IMR-90 (cell line): Measurements from ENCODE around the gene SYNPO. TPM values are rescaled to one million over a fixed set of nuclear protein-coding genes. Genes with fewer than 3 reads are reported as not detected.

Experiments
- ATAC-seq: fragments of 200-7000 bp; cut with Tn5 transposase; 2 replicates; pipeline ENCODE4 v1.9.1; 2020; ENCODE audit warnings: low read depth, mild to moderate bottlenecking, moderate library complexity
- BruUV-seq: library from RNA; stranded (reverse); fragments of 400-500 nt; replicated peaks from 2 replicates; lab custom pipeline; 2021; lab: Mats Ljungman, UMichigan
- CTCF ChIA-PET: fragments of 300-600 bp; formaldehyde crosslinking; extraction: SDS; loops from one replicate; lab custom pipeline; 2021; ENCODE audit warnings: antibody characterized with exemption; lab: Yijun Ruan, JAX
- POLR2A ChIA-PET: fragments of 300-600 bp; sonication (Branson Sonifier 250); formaldehyde crosslinking; loops from one replicate; lab custom pipeline; 2022; ENCODE audit warnings: antibody characterized with exemption; ENCODE audit not compliant: unreplicated experiment; lab: Charles Lee
- DNase-seq: peaks from one replicate; pipeline ENCODE4 v3.0.0; 2013
- H2AFZ ChIP-seq: replicated peaks from 2 replicates; pipeline ENCODE3; 2013; ENCODE audit warnings: low read length, mild to moderate bottlenecking; ENCODE audit not compliant: poor library complexity
- H2AK5ac ChIP-seq: 2 replicates; pipeline ENCODE4 v1.6.1; 2013; ENCODE audit warnings: low read depth, low read length, inconsistent platforms
- H2AK9ac ChIP-seq: replicated peaks from 2 replicates; pipeline ENCODE3; 2013; ENCODE audit warnings: mild to moderate bottlenecking, low read depth, low read length, moderate library complexity; ENCODE audit not compliant: poor library complexity
- H2BK120ac ChIP-seq: 2 replicates; pipeline ENCODE4 v1.6.1; 2013; ENCODE audit warnings: low read depth, low read length, inconsistent platforms
- H2BK15ac ChIP-seq: 3 replicates; pipeline ENCODE4 v1.6.1; 2013; ENCODE audit warnings: low read depth, low read length, inconsistent platforms
- H2BK20ac ChIP-seq: 2 replicates; pipeline ENCODE4 v1.6.1; 2013; ENCODE audit warnings: low read depth, mild to moderate bottlenecking, inconsistent platforms, low read length, moderate library complexity
- H2BK5ac ChIP-seq: 2 replicates; pipeline ENCODE4 v1.6.1; 2013; ENCODE audit warnings: mild to moderate bottlenecking, low read depth, low read length, inconsistent platforms; ENCODE audit not compliant: poor library complexity, severe bottlenecking
- H3K14ac ChIP-seq: replicated peaks from 2 replicates; pipeline ENCODE4 v1.6.1; 2013; ENCODE audit warnings: low read depth, low read length, inconsistent platforms
- H3K18ac ChIP-seq: 2 replicates; pipeline ENCODE4 v1.6.1; 2013; ENCODE audit warnings: low read depth, low read length, control low read depth
- H3K23ac ChIP-seq: 2 replicates; pipeline ENCODE4 v1.6.1; 2013; ENCODE audit warnings: low read depth, low read length, inconsistent platforms
- H3K27ac ChIP-seq: 2 replicates; pipeline ENCODE4 v1.5.1; 2013; ENCODE audit warnings: mild to moderate bottlenecking, control low read depth, low read length; ENCODE audit not compliant: insufficient read depth
- H3K27me3 ChIP-seq: 2 replicates; pipeline ENCODE4 v1.6.1; 2013; ENCODE audit warnings: low read length; ENCODE audit not compliant: control insufficient read depth, insufficient read depth
- H3K36me3 ChIP-seq: 2 replicates; pipeline ENCODE4 v1.6.1; 2013; ENCODE audit warnings: low read length, mixed read lengths; ENCODE audit not compliant: control insufficient read depth, insufficient read depth
- H3K4ac ChIP-seq: 2 replicates; pipeline ENCODE4 v1.6.1; 2013; ENCODE audit warnings: low read depth, low read length, inconsistent platforms
- H3K4me1 ChIP-seq: 2 replicates; pipeline ENCODE4 v1.6.1; 2013; ENCODE audit warnings: low read length, mixed read lengths; ENCODE audit not compliant: control insufficient read depth, insufficient read depth
- H3K4me2 ChIP-seq: 2 replicates; pipeline ENCODE4 v1.6.1; 2013; ENCODE audit warnings: low read depth, mild to moderate bottlenecking, control low read depth, low read length, moderate library complexity
- H3K4me3 ChIP-seq: 2 replicates; pipeline ENCODE4 v1.5.1; 2013; ENCODE audit warnings: low read depth, mild to moderate bottlenecking, control low read depth, low read length, moderate library complexity; ENCODE audit not compliant: insufficient read depth
- H3K56ac ChIP-seq: 2 replicates; pipeline ENCODE4 v1.6.1; 2013; ENCODE audit warnings: low read length, inconsistent platforms; ENCODE audit not compliant: insufficient read depth; ENCODE audit errors: extremely low read depth
- H3K79me1 ChIP-seq, 2 experiments: 2 replicates each; pipeline ENCODE4 v1.6.1; 2013; ENCODE audit warnings: low read length in 2 of 2, inconsistent platforms in 1 of 2, low read depth in 1 of 2
- H3K9ac ChIP-seq: 2 replicates; pipeline ENCODE4 v1.6.1; 2013; ENCODE audit warnings: low read depth, low read length, control low read depth
- H3K9me1 ChIP-seq: 2 replicates; pipeline ENCODE4 v1.6.1; 2013; ENCODE audit warnings: low read length, inconsistent platforms; ENCODE audit not compliant: insufficient read depth
- H3K9me3 ChIP-seq: 2 replicates; pipeline ENCODE4 v1.6.1; 2013; ENCODE audit warnings: low read length; ENCODE audit not compliant: control insufficient read depth, insufficient read depth
- H4K20me1 ChIP-seq: 2 replicates; pipeline ENCODE4 v1.6.1; 2013; ENCODE audit warnings: low read length, inconsistent platforms; ENCODE audit not compliant: insufficient read depth
- H4K5ac ChIP-seq: 2 replicates; pipeline ENCODE4 v1.6.1; 2013; ENCODE audit warnings: mild to moderate bottlenecking, low read depth, low read length, control low read depth
- H4K8ac ChIP-seq, 2 experiments: 2 replicates each; pipeline ENCODE4 v1.6.1; 2013; ENCODE audit warnings: low read depth in 2 of 2, low read length in 2 of 2, control low read depth in 1 of 2, inconsistent platforms in 1 of 2
- H4K91ac ChIP-seq: 2 replicates; pipeline ENCODE4 v1.6.1; 2013; ENCODE audit warnings: low read depth, low read length, inconsistent platforms; ENCODE audit not compliant: insufficient read depth
- BHLHE40 ChIP-seq: fragments of 150-350 bp; IDR thresholded peaks from 2 replicates; pipeline ENCODE4 v1.6.1; 2016; ENCODE audit warnings: mild to moderate bottlenecking, low read depth, low read length
- FOS ChIP-seq: fragments of 150-350 bp; IDR thresholded peaks from 2 replicates; pipeline ENCODE4 v1.6.1; 2016; ENCODE audit warnings: low read depth, low read length
- MXI1 ChIP-seq: IDR thresholded peaks from 2 replicates; pipeline ENCODE4 v1.6.1; 2012; ENCODE audit warnings: low read depth, mild to moderate bottlenecking, low read length, moderate library complexity, borderline replicate concordance
- NFE2L2 ChIP-seq: fragments of 150-350 bp; IDR thresholded peaks from 2 replicates; pipeline ENCODE4 v1.6.1; 2016; ENCODE audit warnings: low read depth, mild to moderate bottlenecking, low read length
- RAD21 ChIP-seq: IDR thresholded peaks from 2 replicates; pipeline ENCODE4 v1.6.1; 2012; ENCODE audit warnings: low read length, improper control_type of control experiment
- RCOR1 ChIP-seq: IDR thresholded peaks from 2 replicates; pipeline ENCODE4 v1.6.1; 2012; ENCODE audit warnings: mild to moderate bottlenecking, low read length, improper control_type of control experiment; ENCODE audit not compliant: insufficient replicate concordance
- RFX5 ChIP-seq: IDR thresholded peaks from 2 replicates; pipeline ENCODE4 v1.8.0; 2012; ENCODE audit warnings: low read depth, mild to moderate bottlenecking, low read length, moderate library complexity
- SMC3 ChIP-seq: fragments of 150-350 bp; IDR thresholded peaks from 2 replicates; pipeline ENCODE4 v1.6.1; 2016; ENCODE audit warnings: low read depth, mild to moderate bottlenecking, antibody characterized with exemption, low read length, moderate library complexity
- WGBS, 2 experiments: methylation state at CpG; one replicate each; pipeline versions ENCODE4 v1.1.5 to v1.1.7; 2013; ENCODE audit warnings: missing lambda C conversion rate in 2 of 2; ENCODE audit not compliant: insufficient read length in 1 of 2; ENCODE audit errors: extremely low coverage in 2 of 2; 5-methylcytosine and 5-hydroxymethylcytosine counted together
- dilution Hi-C: fragments of 300-500 bp; cut with HindIII; formaldehyde crosslinking; loops from one replicate; pipeline ENCODE4 v1.14.3; 2018; ENCODE audit warnings: low sequenced_read_pairs; ENCODE audit not compliant: unreplicated experiment
- in situ Hi-C: fragments of 300-500 bp; cut with MboI; formaldehyde crosslinking; loops from 3 replicates; pipeline ENCODE4 v1.14.3; 2019; ENCODE audit warnings: low sequenced_read_pairs, inconsistent platforms, mixed read lengths
- intact Hi-C: fragments of 100-400 bp; cut with micrococcal nuclease; formaldehyde crosslinking; loops from 2 replicates; pipeline ENCODE4 v1.10.0; 2022
- polyA plus RNA-seq, 3 experiments: library from polyadenylated mRNA; depleted of rRNA; stranded (reverse); fragments of >200 nt; gene quantifications; 2 replicates each; pipeline ENCODE4 v1.2.3, GENCODE V29; 2012; ENCODE audit warnings: low replicate concordance in 1 of 3
- total RNA-seq: library from RNA; depleted of rRNA; stranded (reverse); fragments of >200 nt; gene quantifications from 2 replicates; pipeline ENCODE4 v1.2.3, GENCODE V29; 2012

SYNPO gene
- total and polyA plus RNA-seq, 2 of the 4 experiments (the other 2 are of a cell fraction) = 3.0 to 24.8 TPM

- Histone ChIP-seq H3K4me3 (no peak overlapping the region), H3K79me1 (no peaks in the 10 kb centered on the region), H2AK5ac (no peak overlapping the region), H3K23ac (no peak overlapping the region), H3K4me2 (no peak overlapping the region), H3K18ac (no peak overlapping the region), H3K9me3 (no peaks in the 10 kb centered on the region), H3K36me3 (no peaks in the 10 kb centered on the region), H3K4me1 (peaks cover 12% of the 10 kb centered on the region), H2AFZ (no peak overlapping the region), H4K8ac (no peak overlapping the region), H2AK9ac (no peak overlapping the region), H2BK15ac (no peak overlapping the region), H3K56ac (no peak overlapping the region), H2BK5ac (no peak overlapping the region), H3K4ac (no peak overlapping the region), H4K5ac (no peak overlapping the region), H3K9me1 (0 out of 2 replicates have a peak, but pooled peaks cover 8% of the 10 kb centered on the region), H3K27me3 (peaks cover 4% of the 10 kb centered on the region; the same call in 1 of the 2 replicates), H2BK20ac (no peak overlapping the region), H3K9ac (no peak overlapping the region), H3K14ac (no peak overlapping the region), H2BK120ac (no peak overlapping the region), H4K20me1 (no peaks in the 10 kb centered on the region), H3K27ac (no peak overlapping the region), H4K91ac (no peak overlapping the region)
- ChIA-PET CTCF (no interaction called here), POLR2A (no interaction called here)
- ATAC-seq = no peak
- intact Hi-C loops = no loop called here
- dilution Hi-C loops = no loop called here
- DNase-seq = no peak
- WGBS, 2 experiments = 80% methylated on average over 1 of the region's 4 CpGs; no CpG with 5 or more reads in 1 of the 2 experiments
- TF ChIP-seq RAD21 = no peak
- TF ChIP-seq MXI1 = no peak
- no peak for TF ChIP-seq FOS
- no peak for TF ChIP-seq SMC3
- no peak for TF ChIP-seq BHLHE40
- TF ChIP-seq RFX5 = no peak
- TF ChIP-seq RCOR1 = no peak
- TF ChIP-seq NFE2L2 = no peak
- no TSS peak for BruUV-seq
- in situ Hi-C loops = no loop called here
Measured at GRCh38 chr5:150612905-150613670, 27.4 kb upstream of the SYNPO start.
